GM21381 (cell line): ENCODE results near the gene PRLH.
"Not testable (repeated sequence)": the region's sequence is repeated elsewhere in the genome, so short reads cannot be mapped to it uniquely, and the experiment has no call there.

Experiments used
- ATAC-seq: cut with Tn5 transposase; IDR thresholded peaks from one replicate; pipeline ENCODE4 v1.9.1; 2021; ENCODE audit warnings: mild to moderate bottlenecking, moderate library complexity; ENCODE audit not compliant: unreplicated experiment

Gene PRLH

DNA sequence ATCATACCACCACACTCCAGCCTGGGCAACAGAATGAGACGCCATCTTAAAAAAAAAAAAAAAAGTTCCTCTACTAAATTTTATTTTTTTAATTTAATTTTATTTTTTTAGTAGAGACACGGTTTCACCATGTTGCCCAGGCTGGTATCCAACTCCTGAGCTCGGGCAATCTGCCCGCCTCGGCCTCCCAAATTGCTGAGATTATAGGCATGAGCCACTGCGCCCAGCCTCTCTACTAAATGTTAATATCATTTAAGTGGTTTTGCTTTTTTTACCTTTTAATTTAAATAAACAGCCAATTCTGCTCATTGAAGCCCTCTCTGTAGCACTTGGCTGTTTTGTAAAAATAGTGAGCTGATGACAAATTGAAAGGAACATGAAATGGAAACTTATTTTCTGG lies 15.0 kb downstream of the PRLH start:
- ATAC-seq = no peak

DNA sequence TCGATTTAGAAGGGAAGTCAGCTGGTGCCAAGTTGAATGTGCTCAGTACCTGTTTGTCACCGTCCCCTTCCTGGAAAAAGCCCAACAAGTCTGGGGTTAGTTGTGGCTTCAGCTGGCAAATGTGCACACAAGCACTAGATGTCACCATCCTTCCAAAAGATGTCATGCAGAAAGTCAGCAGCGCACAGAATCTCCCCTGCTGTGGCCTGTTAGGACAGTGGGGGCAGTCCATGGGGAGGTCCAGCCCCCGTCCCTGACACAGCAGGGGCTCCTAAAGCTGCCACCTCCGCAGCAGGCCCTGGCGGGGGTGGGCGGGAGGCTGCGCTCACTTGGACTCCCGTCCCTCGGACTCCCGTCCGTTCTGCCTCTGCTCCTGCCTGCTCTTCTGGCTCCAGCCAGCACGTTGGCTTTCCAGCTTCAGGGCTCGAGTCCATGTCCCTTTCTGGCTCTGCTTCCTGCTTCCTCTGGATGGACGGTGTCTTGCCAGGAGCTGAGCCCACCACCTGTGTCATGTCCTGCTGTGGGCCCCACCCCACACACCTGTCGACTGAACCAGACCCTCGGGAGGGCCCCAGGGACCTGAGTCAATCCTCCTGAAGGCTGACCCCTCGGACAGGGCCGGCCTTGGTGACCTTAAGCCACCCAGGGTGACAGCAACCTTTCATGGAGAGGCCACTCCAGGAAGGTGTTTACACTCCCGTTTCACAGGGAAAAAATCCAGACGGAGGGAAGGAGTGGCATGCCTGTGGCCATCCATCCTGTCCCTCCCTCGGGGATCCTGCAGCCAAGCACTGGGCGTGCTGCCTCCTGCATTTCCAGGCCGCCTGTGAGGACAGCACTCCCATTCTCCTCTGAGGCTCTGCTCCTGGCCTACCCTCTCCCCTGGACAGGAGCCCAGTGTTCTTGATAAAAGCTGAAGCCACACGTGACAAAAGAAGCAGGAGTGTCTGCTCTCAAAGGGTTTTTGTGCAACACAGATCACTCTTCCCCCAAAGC lies 15.7 kb downstream of the PRLH start:
- no peak for ATAC-seq

DNA sequence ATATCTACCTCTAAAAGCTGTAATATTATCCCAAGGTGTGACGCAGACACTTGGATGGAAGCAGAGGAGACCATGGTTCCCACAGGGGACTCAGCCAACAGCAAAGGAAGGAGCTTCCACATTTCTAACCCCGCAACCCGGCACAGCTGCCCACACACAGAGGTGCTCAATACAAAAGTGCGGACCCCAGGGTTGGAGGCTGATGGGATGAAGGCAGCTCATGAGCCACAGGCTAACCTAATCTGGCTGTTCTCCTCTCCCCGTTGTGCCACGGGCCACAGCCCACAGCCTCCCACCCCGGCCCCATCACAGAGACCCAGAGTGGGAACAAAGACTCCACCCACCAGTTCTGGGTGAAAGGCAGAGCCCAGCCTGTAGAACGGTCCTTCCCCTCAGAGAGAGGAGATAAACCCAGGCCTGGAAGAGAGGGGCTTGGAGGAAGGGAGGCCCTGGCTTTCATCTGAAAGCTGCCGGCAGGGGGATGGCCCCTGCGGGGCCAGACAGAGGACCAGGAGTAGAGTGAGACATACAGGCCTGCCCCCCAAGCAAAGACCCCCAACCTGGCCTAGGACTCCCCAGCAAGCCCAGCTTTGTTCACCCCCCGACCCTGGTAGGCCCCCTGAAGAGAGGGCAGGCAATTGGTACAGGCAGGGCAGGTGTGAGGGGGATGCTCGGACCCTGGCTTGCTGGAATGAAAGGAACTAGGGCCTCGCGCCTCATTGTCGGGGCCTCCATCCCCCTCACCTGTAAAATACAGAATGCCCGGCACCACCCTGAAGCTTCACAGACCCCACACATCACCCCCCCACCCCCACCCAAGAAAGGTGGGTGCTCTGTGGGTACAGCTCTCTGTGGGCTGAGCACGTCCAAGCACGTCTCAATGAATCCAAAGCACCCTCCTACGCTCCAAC lies 17.3 kb downstream of the PRLH start:
- ATAC-seq = no peak

DNA sequence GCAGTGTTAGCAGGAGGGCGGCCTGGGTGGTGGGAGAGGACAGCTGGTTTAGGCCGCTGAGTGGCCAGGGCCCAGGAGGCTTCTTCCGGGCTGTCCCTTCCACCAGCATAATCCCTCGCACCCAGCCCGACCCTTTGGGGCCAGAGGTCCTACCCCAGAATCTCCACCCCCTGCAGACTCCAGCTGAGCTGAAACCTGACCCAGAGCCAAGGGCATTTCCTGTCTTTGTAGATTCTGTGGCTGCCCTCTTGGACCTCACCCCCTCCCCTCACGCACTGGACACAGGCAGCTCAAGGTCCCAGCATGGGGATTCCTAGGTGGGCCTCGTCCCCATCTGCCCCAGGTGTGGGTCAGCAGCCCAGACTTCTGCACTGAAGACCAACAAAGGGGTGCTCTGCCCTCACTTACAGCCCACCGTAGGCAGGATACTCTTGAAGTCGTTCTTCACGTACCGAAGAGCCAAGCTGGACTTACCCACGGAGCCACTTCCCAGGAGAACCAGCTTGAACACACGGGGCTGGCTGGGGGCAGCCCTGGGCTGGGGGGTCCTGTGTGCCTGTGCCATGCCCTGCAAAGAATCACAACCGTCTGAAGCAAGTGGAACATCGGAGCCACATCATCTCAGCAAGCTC lies 19.3 kb downstream of the PRLH start:
- no peak for ATAC-seq

DNA sequence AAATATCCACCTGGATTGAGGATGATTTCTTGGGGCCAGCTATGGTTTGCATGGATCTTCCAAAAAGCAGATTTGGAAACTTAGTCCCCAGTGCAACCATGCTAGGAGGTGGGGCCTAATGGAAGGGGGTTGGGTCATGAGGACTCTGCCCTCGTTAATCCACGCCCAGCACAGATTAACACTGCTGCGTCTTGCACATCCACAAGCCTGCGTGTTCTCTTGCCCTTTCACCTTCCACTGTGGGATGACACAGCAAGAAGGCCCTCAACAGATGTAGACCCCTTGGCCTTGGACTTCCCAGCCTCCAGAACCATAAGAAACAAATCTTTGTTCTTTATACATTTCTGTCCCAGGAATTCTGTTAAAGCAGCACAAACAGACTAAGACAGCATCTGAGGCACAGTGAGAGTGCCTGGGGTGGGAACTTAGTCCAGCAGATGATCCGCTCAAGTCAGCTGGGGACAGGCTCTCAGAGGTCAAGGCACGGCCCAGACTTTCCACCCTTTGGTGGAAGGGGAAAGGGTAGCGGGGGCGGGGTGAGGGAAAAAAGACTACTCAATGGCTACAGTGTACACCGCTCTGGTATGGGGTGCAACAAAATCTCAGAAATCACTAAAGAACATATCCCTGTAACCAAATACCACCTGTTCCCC lies 21.8 kb downstream of the PRLH start:
- no peak for ATAC-seq

DNA sequence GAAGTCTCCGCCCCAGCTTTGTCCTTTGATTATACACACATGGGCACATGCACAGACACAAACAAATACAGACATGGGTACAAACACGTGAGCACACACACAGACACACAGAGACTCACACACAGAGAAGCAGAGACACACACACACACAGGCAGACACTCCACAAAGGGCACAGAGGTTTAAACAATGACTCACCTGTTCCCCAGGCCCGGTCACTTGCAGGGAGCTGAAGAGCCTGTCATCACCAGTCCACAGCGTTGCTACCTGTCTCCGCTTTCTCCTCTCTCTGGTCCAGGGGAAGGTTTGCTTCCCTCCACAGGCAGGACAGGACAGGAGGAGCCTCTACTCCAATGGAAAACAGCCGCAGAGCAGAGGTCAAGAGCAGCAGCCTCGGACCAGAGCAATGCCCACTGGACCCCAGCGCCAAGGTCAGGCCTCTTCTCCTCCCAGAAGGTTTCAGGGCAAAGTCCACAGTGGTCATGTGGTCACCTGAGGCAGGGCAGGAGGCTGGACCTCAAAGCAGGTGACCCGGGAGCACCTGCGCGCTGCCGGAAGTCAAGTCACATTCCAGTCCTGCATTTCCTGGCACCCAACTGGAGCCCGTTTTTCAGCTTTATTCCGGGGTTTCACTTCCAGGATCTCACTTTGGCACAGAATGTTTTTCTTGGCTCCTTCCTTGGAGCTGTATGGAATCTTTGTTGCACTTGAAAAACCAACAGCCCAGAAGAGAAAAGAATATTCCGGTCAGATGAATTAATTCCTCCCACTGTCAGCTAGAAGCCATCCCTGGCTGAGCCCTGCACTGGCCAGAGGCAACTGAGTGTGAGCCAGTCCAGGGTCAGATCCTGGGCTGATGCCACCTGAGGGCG lies 24.1 kb downstream of the PRLH start, which contains the start of gene RAB17:
Gene RAB17, minus strand, starts transcription at position 463 of the 869 bp plus-strand sequence. CDS start 4,580 bp downstream, outside the sequence.
- ATAC-seq = no peak

DNA sequence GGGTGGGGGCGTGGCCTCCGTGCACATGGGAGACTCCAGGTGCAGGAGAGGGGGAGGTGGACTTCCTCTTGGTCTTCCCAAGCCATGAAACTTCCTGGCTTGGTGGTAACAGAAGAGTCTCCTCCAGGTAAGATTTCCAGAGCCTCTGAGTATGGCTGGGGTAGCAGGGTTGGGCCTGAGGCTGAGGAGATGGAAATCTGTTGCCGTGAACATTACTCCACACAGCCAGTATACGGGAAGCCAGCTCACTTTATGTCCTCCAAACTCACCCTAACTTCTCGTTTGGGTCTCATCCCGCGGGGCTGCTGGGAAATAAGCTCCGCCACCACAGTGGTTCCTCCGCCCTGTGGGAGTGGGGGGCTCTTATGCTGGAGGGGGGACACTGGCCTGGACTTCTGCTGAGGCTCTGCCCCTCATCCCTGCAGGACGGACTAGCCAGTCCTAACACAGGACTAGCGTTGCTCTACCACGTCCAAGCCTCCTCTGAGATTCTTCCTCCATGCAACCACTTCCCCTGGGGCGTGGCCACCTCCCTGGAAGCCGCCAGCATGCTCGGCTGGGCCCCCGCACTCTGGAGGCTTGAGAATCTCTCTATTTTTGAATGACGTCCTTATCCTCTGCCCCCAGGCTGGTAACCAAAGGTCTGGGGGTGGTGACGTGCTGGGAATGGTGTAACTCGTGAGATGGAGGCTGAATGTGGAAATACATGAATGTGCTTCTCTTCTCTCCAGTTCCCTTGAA lies 24.9 kb downstream of the PRLH start:
- no peak for ATAC-seq

DNA sequence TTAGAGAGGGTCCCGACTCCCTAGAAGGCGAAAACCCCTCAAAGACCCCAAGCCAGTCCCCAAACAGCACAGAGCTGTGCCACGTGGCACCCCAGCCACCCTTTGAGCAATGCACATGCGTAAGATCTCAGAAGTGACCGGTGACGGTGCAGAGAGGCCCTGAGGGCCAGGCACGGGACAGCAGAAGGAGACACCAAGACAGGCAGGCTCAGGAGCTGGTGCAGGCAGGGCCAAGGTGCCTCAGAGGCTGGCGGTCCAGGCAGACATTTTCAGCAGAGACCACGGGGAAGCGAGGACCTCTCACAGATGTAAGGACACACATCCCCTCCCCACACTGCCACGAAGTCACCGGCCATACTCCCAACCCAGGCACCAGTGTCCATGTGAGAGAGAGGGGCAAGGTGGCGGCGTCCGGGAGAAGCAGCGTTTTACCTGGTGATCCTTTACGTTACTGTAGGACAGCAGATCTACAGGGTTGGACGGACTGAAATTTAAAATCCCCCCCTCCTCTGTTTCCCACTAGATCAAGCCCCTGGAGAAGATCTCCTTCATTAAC lies 26.1 kb downstream of the PRLH start:
- no peak for ATAC-seq

DNA sequence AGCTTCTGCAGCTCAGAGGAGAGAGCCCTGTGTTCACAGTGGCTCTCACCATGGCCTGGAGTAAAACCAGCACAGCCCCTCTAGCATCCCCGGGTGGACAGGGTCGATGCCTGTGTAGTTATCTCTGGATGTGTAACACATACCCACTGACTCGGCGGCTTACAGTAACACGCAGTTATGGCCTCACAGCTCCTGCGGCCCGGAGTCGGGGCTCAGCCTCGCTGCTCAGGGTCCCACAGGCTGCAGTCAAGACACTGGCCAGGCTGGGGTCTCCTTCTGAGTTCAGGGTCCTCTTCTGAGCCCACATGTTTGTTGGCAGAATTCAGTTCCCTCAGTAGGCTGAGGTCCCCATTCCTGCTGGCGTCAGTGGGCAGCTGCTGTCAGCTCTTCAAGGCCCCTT lies 26.7 kb downstream of the PRLH start:
- no peak for ATAC-seq

DNA sequence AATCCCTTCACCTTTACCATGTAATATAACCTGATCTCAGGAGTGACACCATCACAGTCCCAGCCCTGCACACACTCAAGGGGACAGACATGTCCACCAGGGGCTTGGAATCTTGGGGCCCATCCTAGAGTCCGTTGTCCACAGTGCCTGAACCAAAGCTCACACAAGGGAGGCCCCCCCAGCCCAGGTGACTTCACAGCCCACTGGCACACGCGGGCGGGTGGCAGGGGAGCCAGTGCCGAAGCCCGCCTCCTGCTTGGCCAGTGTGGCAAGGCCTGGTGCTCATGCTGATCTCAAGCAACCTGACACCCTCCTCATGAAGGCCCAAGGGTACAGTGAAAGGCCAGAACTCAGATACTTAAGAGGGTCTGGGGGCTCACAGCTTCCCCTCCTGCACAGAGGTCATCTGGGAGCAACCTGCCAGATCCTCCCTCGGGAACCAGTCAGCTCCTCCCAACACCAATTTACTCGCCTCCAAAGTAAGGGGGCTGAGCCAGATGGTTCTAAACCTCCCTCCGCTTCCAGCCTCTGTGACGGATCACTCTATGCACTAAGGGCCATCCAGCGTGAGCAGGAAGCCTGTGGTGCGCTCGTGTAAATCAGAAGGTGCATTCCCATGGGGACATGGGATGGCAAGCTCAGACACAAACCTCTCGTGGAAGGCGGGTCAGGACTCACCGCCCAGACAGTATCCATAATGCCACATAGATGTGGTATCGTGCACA lies 27.4 kb downstream of the PRLH start:
- ATAC-seq = no peak

DNA sequence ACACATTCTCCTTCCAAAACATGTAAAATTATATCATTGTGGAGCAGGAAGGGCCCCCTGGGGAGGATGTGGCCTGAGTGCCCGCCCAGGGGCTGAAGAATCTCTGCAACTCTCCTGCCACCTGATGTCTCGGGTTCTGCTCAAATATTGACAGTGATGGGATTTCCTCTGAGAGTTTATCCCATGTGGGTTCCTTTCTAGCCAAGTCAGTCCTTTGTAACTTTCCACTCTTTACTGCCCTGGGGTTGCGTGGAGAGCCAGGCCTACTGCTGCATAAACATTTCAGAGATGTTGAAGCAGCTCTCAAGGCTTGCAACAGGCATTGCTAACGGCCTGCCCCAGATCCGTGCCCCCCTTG lies 28.1 kb downstream of the PRLH start:
- no peak for ATAC-seq

DNA sequence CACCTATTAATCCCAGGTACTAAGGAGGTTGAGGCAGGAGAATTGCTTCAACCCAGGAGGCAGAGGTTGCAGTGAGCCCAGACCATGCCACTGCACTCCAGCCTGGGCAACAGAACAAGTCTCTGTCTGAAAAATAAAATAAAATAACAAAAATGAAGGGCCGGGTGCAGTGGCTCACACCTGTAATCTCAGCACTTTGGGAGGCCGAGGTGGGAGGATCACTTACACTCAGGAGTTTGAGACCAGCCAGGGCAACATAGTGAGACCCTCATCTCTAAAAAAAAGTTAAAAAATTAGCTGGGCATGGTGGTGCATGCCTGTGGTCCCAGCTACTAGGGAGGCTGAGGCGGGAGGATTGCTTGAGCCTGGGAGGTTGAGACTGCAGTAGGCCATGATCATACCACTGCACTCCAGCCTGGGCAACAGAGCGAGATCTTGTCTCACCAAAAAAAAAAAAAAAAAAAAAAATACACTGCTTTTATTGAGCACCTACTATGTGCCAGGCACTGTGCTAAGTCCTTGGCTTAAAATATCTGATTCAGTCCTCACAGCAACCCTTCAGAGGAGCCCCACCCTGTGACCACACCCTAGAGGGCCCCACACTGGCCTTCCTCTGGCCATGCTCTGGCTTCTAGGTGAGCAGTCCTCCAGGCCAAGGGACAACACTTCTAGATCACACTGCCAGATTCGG lies 29.6 kb downstream of the PRLH start:
- ATAC-seq = not testable (repeated sequence)

DNA sequence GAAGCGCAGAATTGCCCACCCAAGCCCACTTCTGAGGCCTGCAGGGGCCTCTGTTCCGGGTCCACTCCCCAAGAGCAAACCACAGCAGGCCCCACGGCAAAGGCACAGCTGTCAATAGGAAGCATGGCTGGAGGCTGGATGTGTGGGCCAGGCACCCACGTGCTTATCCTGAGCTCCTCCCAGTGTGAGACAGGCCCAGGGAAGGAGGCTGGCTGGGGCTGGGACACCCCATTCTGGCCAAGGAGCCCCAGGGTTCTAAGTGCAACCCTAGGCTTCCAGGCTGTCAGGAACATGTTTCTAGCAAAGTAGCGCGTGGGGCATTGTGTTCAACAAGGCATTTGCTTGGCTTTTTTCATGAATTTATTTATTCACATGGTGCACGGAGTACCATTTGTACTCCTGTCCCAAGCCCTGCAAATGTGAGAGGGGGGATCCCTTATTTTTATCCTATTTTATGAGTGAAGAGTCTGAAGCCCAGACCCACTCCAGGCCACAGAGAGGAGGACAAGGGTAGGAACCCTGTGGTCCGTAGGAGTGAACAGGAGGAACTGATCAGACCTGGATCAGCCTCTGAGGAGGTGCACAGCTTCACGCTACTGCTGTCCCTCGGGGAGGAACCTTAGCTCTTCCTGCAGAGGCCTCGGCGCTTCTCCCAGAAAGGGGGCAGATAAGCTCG lies 30.3 kb downstream of the PRLH start:
- ATAC-seq = no peak

DNA sequence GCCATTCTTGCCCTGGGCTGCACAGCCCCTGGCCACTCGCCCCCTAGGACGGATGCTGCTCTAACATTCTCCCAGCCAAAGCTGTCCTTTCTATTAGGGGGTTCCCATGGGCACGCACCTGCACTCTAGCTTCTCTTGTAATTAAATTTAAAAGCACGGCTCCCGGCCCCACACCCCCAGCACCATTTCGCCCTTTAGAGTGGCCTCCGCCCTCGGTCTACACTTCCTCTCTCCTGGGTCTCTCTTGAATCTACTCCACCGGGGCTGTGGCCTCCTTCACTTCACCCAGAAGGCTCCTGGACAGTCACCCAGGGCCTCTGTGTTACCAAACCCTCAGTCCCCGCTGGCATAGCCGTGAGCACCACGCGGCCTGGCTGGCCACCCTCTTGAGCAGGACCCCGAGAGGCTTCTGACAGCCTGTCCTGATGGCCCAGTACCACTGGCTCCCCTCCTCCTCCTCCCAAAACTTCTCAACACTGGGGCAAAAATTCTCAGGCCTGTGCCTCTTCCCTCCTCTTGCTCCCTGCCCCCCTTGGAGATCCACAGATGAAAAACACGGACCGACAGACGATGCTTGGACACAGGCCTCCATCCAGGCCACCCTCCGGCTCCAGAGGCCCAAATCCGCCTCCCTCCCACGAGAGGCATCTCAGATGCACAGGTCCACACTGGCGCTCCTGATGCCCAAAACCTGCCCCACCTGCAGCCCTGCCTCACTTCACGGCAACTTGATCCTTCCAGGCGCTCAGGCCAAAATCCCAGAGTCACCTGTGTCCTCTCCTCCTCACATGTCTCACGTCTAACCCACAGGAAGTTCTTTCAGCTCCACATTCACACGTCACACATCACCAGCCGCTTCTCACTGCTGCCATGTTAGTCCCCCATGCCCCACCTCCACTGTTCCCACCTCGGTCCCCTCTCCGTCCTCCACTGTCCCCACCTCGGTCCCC lies 31.1 kb downstream of the PRLH start:
- no peak for ATAC-seq

DNA sequence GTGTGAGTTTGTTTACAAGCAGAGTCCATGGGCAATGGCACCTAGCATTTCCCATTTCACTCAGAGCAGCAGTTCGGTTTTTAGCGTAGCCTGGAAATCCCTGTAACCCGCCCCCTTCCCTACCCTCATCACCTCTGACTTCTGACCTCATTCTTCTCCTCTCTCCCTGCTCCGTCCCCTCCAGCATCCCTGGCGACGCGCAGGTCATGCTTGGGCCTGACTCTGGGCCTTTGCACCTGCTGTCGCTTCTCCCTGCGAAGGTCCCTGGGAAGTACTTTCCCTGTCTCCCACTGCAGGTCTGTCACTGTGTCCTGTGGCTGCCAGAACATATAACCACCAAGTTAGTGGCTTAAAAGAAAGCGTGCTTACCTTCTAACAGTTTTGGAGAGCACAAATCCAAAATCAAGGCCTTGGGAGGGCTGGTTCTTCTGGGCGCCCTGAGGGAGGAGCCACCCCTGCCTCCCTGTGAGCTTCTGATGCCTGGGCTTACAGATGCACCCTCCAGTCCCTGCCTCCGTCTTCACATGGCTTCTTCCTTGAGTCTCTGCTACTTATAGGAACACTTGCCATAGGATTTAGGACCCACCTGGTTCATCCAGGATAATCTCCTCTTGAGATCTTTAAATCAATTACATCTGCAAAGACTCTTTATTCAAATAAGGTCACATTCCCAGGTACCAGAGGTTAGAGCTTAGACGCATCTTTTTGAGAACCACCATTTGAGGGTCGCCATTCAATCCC lies 32.3 kb downstream of the PRLH start:
- ATAC-seq = no peak
